Chondrocyte (in vitro differentiated cells): ENCODE results near the gene RANBP17. TPM values are rescaled to one million over a fixed set of nuclear protein-coding genes. Genes with fewer than 3 reads are reported as not detected.

Experiments
- DNase-seq: peaks from one replicate; pipeline ENCODE4 v3.0.0; 2021; ENCODE audit warnings: mixed read lengths, low spot score
- H3K27ac Mint-ChIP-seq: one replicate; pipeline ENCODE4 v1.8.0; 2021; ENCODE audit warnings: mild to moderate bottlenecking, moderate library complexity, mixed read lengths; ENCODE audit not compliant: unreplicated experiment
- H3K27me3 Mint-ChIP-seq: 2 replicates; pipeline ENCODE4 v1.8.0; 2021; ENCODE audit warnings: low read depth, mixed read lengths
- H3K36me3 Mint-ChIP-seq: 2 replicates; pipeline ENCODE4 v1.8.0; 2021; ENCODE audit warnings: low read depth, mixed read lengths
- H3K4me1 Mint-ChIP-seq: 2 replicates; pipeline ENCODE4 v1.8.0; 2021; ENCODE audit warnings: low read depth, mild to moderate bottlenecking, mixed read lengths
- H3K4me3 Mint-ChIP-seq: one replicate; pipeline ENCODE4 v1.8.0; 2021; ENCODE audit warnings: mild to moderate bottlenecking, moderate library complexity, mixed read lengths; ENCODE audit not compliant: unreplicated experiment
- H3K9me3 Mint-ChIP-seq: 2 replicates; pipeline ENCODE4 v1.8.0; 2021; ENCODE audit warnings: low read depth, mixed read lengths
- CTCF ChIP-seq: fragments of 200-600 bp; sonication (generic); IDR thresholded peaks from 2 replicates; pipeline ENCODE4 v1.5.0; 2021; ENCODE audit warnings: antibody characterized with exemption, mild to moderate bottlenecking, moderate library complexity
- total RNA-seq: library from RNA; stranded (reverse); gene quantifications from 3 replicates; pipeline ENCODE4 v1.2.1, GENCODE V29; 2021

The RANBP17 gene
- total RNA-seq, 1 donor from 2014 or later, result 24.5 TPM

DNA sequence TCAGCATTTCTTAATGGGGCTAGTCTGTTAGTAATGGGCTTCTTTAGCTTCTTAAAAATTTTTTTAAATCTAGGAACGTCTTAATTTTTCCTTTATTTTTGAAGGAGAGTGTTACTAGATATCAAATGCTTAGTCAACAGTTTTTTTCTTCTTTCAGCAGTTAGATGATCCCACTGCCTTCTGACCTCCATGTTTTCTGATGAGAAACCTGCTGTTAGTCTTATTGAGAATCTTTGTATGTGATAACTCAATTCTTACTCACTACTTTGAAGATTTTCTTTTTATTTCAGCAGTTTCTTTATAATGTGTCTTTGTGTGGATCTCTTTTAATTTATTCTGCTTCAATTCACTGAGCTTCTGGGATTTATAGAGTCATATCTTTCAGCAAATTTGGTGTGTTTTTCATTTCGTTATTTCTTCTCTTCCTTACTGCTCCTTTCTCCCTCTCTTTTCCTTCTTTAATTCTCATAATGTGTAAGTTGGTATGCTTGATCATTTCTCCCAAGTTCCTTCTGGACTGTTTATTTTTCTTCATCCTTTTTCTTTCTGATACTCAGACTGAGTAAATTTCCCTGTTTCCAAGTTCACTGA lies 205.8 kb downstream of the RANBP17 start:
- no peak overlapping the region for H3K27ac Mint-ChIP-seq
- peaks cover 38% of the 10 kb centered on the region for H3K9me3 Mint-ChIP-seq
- peaks cover 39% of the 10 kb centered on the region for H3K36me3 Mint-ChIP-seq
- H3K27me3 Mint-ChIP-seq, result no peaks in the 10 kb centered on the region
- no peak for DNase-seq
- H3K4me1 Mint-ChIP-seq, result no peaks in the 10 kb centered on the region
- TF ChIP-seq CTCF, result no peak
- no peak overlapping the region for H3K4me3 Mint-ChIP-seq

DNA sequence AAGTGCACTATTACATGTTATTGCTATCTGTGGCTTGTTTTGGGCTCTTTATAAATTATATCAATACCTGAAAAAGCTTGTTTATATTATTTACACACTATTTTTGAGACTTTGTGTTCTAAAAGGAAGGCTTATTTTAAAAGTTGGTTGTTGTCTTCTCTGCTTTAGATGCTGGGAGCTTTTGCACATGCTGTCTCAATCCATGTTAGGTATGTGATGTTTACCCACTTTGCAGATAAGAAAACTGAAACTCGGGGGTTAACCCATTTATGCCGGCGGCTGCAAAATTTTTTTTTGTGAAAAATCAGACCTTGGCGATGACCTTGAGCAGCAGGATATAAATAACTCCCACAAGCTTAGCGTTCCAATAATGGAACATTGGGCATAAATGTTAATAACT lies 212.9 kb downstream of the RANBP17 start:
- peaks cover 18% of the 10 kb centered on the region for H3K36me3 Mint-ChIP-seq
- no peak for TF ChIP-seq CTCF
- H3K4me3 Mint-ChIP-seq, result no peak overlapping the region

DNA sequence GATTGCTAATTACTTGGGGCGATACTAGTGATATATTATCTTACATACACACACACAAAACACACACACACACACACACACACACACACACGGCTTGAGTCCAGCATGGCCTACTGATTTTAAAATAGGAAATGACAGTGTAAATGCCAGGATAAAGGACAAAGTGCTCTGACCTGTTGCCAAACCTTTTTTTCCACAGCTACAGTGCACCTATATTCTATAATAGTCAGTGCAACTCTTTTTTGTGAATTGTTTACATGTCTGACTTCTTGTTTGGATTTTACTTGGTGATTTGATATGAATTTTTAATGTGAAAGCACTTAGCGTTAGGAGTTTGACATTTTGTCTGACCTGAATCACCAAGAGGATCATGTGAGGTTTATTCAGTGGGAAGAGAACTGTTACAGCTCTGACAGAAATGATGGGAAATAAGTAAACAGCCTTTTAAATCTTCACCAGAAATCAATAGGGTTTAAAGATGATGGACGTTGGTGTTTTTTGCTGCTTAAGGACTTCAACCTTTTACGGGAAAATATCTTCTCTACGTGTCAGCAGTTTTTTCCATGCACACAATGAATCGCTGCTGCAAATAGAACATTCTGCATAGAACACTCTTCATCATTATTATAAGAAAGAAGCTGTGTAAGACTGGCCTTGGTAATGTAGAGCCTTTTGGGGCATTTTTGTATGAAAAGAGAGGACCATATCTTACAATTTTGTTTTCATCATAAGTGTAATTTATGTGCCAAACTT lies 218.5 kb downstream of the RANBP17 start:
- TF ChIP-seq CTCF, result no peak
- Mint-ChIP-seq H3K27me3 (no peaks in the 10 kb centered on the region), H3K4me1 (no peaks in the 10 kb centered on the region), H3K9me3 (peaks cover 9% of the 10 kb centered on the region), H3K4me3 (no peak overlapping the region), H3K36me3 (peaks cover 17% of the 10 kb centered on the region), H3K27ac (no peak overlapping the region)
- DNase-seq, result no peak

More for the DNA sequence above, 212.9 kb downstream of the RANBP17 start:
- DNase-seq, result no peak
- peaks cover 12% of the 10 kb centered on the region for H3K9me3 Mint-ChIP-seq
- H3K4me1 Mint-ChIP-seq, result no peaks in the 10 kb centered on the region
- no peaks in the 10 kb centered on the region for H3K27me3 Mint-ChIP-seq
- no peak overlapping the region for H3K27ac Mint-ChIP-seq

- H3K36me3 Mint-ChIP-seq, result peaks cover 17% of the 10 kb centered on the region
- H3K4me3 Mint-ChIP-seq, result no peak overlapping the region
- H3K9me3 Mint-ChIP-seq, result peaks cover 9% of the 10 kb centered on the region
- DNase-seq, result no peak
- no peak overlapping the region for H3K27ac Mint-ChIP-seq
- H3K4me1 Mint-ChIP-seq, result no peaks in the 10 kb centered on the region
- H3K27me3 Mint-ChIP-seq, result no peaks in the 10 kb centered on the region
- TF ChIP-seq CTCF, result no peak
Measured at GRCh38 chr5:171081319-171081718, 219.5 kb downstream of the RANBP17 start.

DNA sequence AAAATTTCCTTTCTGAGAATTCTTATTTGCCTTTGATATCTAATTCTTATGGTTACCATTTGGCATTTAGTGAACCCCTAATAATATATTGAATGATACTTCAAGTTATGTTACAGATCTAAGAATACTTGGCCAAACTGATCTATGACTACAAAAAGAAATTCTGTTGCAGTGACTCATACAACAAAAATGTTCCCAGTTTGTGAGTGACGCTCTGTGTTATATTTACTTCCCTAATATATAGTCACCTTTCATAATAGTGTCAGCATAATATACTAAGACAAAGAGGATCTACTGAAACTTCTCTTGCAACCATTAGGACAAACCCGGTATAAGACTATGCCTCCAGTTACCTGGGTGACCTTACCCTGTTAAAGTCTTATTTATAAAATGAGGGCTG lies 230.4 kb downstream of the RANBP17 start:
- no peak for DNase-seq
- no peak overlapping the region for H3K4me3 Mint-ChIP-seq
- H3K36me3 Mint-ChIP-seq, result peaks cover 11% of the 10 kb centered on the region
- H3K9me3 Mint-ChIP-seq, result peaks cover 15% of the 10 kb centered on the region
- peaks cover 15% of the 10 kb centered on the region for H3K4me1 Mint-ChIP-seq
- no peak for TF ChIP-seq CTCF
- no peaks in the 10 kb centered on the region for H3K27me3 Mint-ChIP-seq
- no peak overlapping the region for H3K27ac Mint-ChIP-seq
